K562 (cell line): ENCODE measurements around the gene RPL3. TPM values are rescaled to one million over a fixed set of nuclear protein-coding genes. Genes with fewer than 3 reads are reported as not detected.

Experiments
- ATAC-seq: fragments of 200-7000 bp; cut with Tn5 transposase; 3 replicates; pipeline ENCODE4 v1.9.1; 2020; ENCODE audit warnings: moderate library complexity
- BruUV-seq: library from RNA; stranded (reverse); fragments of 400-500 nt; replicated peaks from 2 replicates; lab custom pipeline; 2021; lab: Mats Ljungman, UMichigan
- CTCF ChIA-PET: fragments of 300-600 bp; formaldehyde crosslinking; extraction: SDS; loops from one replicate; lab custom pipeline; 2021; ENCODE audit warnings: low intra/inter-chr PET ratio; lab: Yijun Ruan, JAX
- POLR2A ChIA-PET: fragments of 300-600, 350-650 bp; sonication (Branson Sonifier 250); formaldehyde crosslinking; extraction: SDS; loops from one replicate; lab custom pipeline; 2021; ENCODE audit warnings: antibody characterized with exemption, inconsistent platforms; lab: Yijun Ruan, JAX
- DNase-seq, 4 experiments: peaks; one replicate each; pipeline versions ENCODE4 v3.0.0 to v3.0.0-alpha.2; 2011 to 2018; ENCODE audit warnings: low spot score in 3 of 4, mixed read lengths in 3 of 4; ENCODE audit errors: extremely low read depth in 1 of 4
- FAIRE-seq: peaks from 2 replicates; lab custom pipeline; 2011; peaks lifted over from hg19 to GRCh38; lab: Jason Lieb, UNC
- H2AFZ ChIP-seq: 2 replicates; pipeline ENCODE4 v1.6.0; 2011; ENCODE audit warnings: low read depth, low read length, control low read depth, inconsistent platforms
- H3K27ac ChIP-seq: fragments of 200-600 bp; 3 replicates; pipeline ENCODE4 v1.8.0; 2011; ENCODE audit warnings: low read depth, mild to moderate bottlenecking, control low read depth, inconsistent platforms, low read length, moderate library complexity, mixed read lengths; ENCODE audit errors: extremely low read depth
- H3K27me3 ChIP-seq, 2 experiments: fragments of 300-600 bp in 1 of 2; 2 replicates in 1 of 2; 3 replicates in 1 of 2; pipeline versions ENCODE4 v1.6.0 to v1.8.0; 2011; ENCODE audit warnings: inconsistent platforms in 2 of 2, low read length in 2 of 2, mild to moderate bottlenecking in 1 of 2, mixed read lengths in 1 of 2, moderate library complexity in 1 of 2; ENCODE audit not compliant: control insufficient read depth in 2 of 2, insufficient read depth in 2 of 2
- H3K36me3 ChIP-seq: fragments of 300-600 bp; 3 replicates; pipeline ENCODE4 v1.8.0; 2011; ENCODE audit warnings: mild to moderate bottlenecking, low read length, inconsistent platforms; ENCODE audit not compliant: control insufficient read depth, insufficient read depth
- H3K4me1 ChIP-seq, 2 experiments: fragments of 200-600 bp in 1 of 2; replicated peaks in 1 of 2; 2 replicates in 1 of 2; 3 replicates in 1 of 2; pipeline versions ENCODE4 v1.5.1 to v1.8.0; 2011; ENCODE audit warnings: inconsistent platforms in 2 of 2, low read length in 2 of 2, mild to moderate bottlenecking in 1 of 2, mixed read lengths in 1 of 2, moderate library complexity in 1 of 2; ENCODE audit not compliant: control insufficient read depth in 2 of 2, insufficient read depth in 2 of 2
- H3K4me2 ChIP-seq: 2 replicates; pipeline ENCODE4 v1.6.1; 2011; ENCODE audit warnings: low read length, control low read depth, inconsistent platforms, mixed read lengths; ENCODE audit not compliant: insufficient read depth
- H3K4me3 ChIP-seq: fragments of 200-600 bp; sonication (generic), shearing (Covaris generic); 2 replicates; pipeline ENCODE4 v1.5.1; 2016; ENCODE audit warnings: control low read depth, inconsistent platforms
- H3K79me2 ChIP-seq: fragments of 200-600 bp; 3 replicates; pipeline ENCODE4 v1.8.0; 2011; ENCODE audit warnings: low read length, inconsistent platforms; ENCODE audit not compliant: control insufficient read depth, insufficient read depth
- H3K9ac ChIP-seq, 2 experiments: 2 replicates each; pipeline versions ENCODE4 v1.6.0 to v1.6.1; 2011; ENCODE audit warnings: low read depth in 2 of 2, low read length in 2 of 2, control low read depth in 1 of 2, inconsistent platforms in 1 of 2, mild to moderate bottlenecking in 1 of 2, mixed read lengths in 1 of 2; ENCODE audit not compliant: insufficient read depth in 1 of 2
- H3K9me1 ChIP-seq: one replicate; pipeline ENCODE4 v1.6.0; 2011; ENCODE audit warnings: inconsistent platforms, mild to moderate bottlenecking, low read length, moderate library complexity; ENCODE audit not compliant: control insufficient read depth, insufficient read depth
- H3K9me3 ChIP-seq: replicated peaks from 2 replicates; pipeline ENCODE4 v1.5.1; 2011; ENCODE audit warnings: low read depth, low read length, inconsistent platforms; ENCODE audit not compliant: control insufficient read depth, insufficient read depth
- H4K20me1 ChIP-seq: replicated peaks from 2 replicates; pipeline ENCODE4 v1.6.1; 2011; ENCODE audit warnings: low read length, inconsistent platforms, mixed read lengths; ENCODE audit not compliant: control insufficient read depth, insufficient read depth
- CHD2 ChIP-seq: IDR thresholded peaks from 2 replicates; pipeline ENCODE4 v1.6.1; 2011; ENCODE audit warnings: low read depth, low read length
- NCOA1 ChIP-seq: fragments of 450-650 bp; IDR thresholded peaks from 2 replicates; pipeline ENCODE4 v1.6.1; 2016; ENCODE audit warnings: low read depth
- PREB ChIP-seq: sonication (generic); formaldehyde crosslinking; IDR thresholded peaks from 2 replicates; pipeline ENCODE4 v1.8.1; 2023; ENCODE audit warnings: mild to moderate bottlenecking, missing genetic modification reagents
- PRPF4 ChIP-seq: fragments of 200-400 bp; formaldehyde crosslinking; IDR thresholded peaks from one replicate; pipeline ENCODE4 v1.6.1; 2017; ENCODE audit warnings: low read length, low read depth, mild to moderate bottlenecking; ENCODE audit not compliant: insufficient read depth, poor library complexity, severe bottlenecking
- THRB ChIP-seq: fragments of 450-650 bp; formaldehyde crosslinking; conservative IDR thresholded peaks from 2 replicates; pipeline ENCODE4 v1.4.0; 2022; ENCODE audit warnings: mild to moderate bottlenecking, missing genetic modification characterization
- TOE1 ChIP-seq, 2 experiments: fragments of 450-650 bp in 1 of 2; sonication (generic) in 1 of 2; formaldehyde crosslinking in 1 of 2; IDR thresholded peaks; 2 replicates each; pipeline versions ENCODE4 v1.7.1 to v1.8.0; 2016 to 2022; ENCODE audit warnings: borderline replicate concordance in 2 of 2, mild to moderate bottlenecking in 2 of 2, antibody characterized with exemption in 1 of 2, inconsistent platforms in 1 of 2, low read depth in 1 of 2, missing genetic modification reagents in 1 of 2, moderate library complexity in 1 of 2
- ZNF282 ChIP-seq: sonication (generic); formaldehyde crosslinking; IDR thresholded peaks from 2 replicates; pipeline ENCODE4 v1.8.1; 2023; ENCODE audit warnings: missing genetic modification reagents
- ZNF384 ChIP-seq: IDR thresholded peaks from 2 replicates; pipeline ENCODE4 v1.6.1; 2012; ENCODE audit warnings: low read depth, low read length, improper control_type of control experiment
- ZNF76 ChIP-seq: fragments of 250-450 bp; sonication (Bioruptor Pico); IDR thresholded peaks from 2 replicates; pipeline ENCODE4 v1.4.0; 2020; ENCODE audit warnings: mild to moderate bottlenecking, moderate library complexity, borderline replicate concordance
- WGBS: fragments of 100-300 bp; shearing (Covaris generic); methylation state at CpG from one replicate; pipeline ENCODE4 v1.1.6; 2016; ENCODE audit warnings: low coverage, mixed read lengths; ENCODE audit not compliant: insufficient coverage; ENCODE audit errors: missing lambda C conversion rate; 5-methylcytosine and 5-hydroxymethylcytosine counted together
- in situ Hi-C: fragments of 300-500 bp; cut with MboI; formaldehyde crosslinking; loops from 4 replicates; pipeline ENCODE4 v1.15.0; 2018; ENCODE audit warnings: inconsistent platforms, mixed read lengths
- intact Hi-C: fragments of 100-400 bp; cut with micrococcal nuclease; formaldehyde crosslinking; loops from 2 replicates; pipeline ENCODE4 v1.14.2; 2022
- polyA plus RNA-seq, 8 experiments: library from polyadenylated mRNA; depleted of rRNA in 4 of 8; stranded (reverse) in 5 of 8; unstranded in 3 of 8; fragments of >200 nt; fragmentation: Nextera tagmentation in 2 of 8; fragmentation: Illumina TruSeq in 1 of 8; extraction: Ambion mirVana in 2 of 8; extraction: Trizol in 1 of 8; gene quantifications; 2 replicates each; pipeline versions ENCODE4 v1.2.1 to v1.2.3, GENCODE V29; 2011 to 2014; ENCODE audit warnings: inconsistent platforms in 1 of 8, missing spikeins in 1 of 8
- total RNA-seq, 7 experiments: library from RNA; depleted of rRNA in 6 of 7; stranded (reverse); fragments of >200 nt in 6 of 7; fragmentation: Illumina TruSeq in 2 of 7; extraction: Trizol in 2 of 7; gene quantifications; 2 replicates each; pipeline versions ENCODE4 v1.2.1 to v1.2.3, GENCODE V29; 2011 to 2021; ENCODE audit warnings: low replicate concordance in 1 of 7
- TF ChIP-seq, protein P1 (sequence below), 2 experiments: fragments of 450-650 bp in 1 of 2; sonication (generic) in 1 of 2; formaldehyde crosslinking in 1 of 2; IDR thresholded peaks; 2 replicates each; pipeline versions ENCODE4 v1.7.1 to v1.9.0; 2016 to 2022; ENCODE audit warnings: inconsistent platforms in 1 of 2, mild to moderate bottlenecking in 1 of 2, missing genetic modification reagents in 1 of 2

RPL3 gene
- total and polyA plus RNA-seq, 9 of the 15 experiments (the other 6 are each of a cell fraction or from before 2014, with no cell fraction given) = 1,624 to 4,066 (median 2,565) TPM

- peaks cover 12% of the 10 kb centered on the region for H3K9me3 ChIP-seq
- no peak for ATAC-seq
- H4K20me1 ChIP-seq = no peaks in the 10 kb centered on the region
- 0 out of 4 replicates have a peak overlapping the region, but pooled peaks of 1 of the 2 experiments have one; percentile 35 for H3K9ac ChIP-seq
- in situ Hi-C loops (no loop called here), intact Hi-C loops (no loop called here)
- DNase-seq = no peak
- no peaks in the 10 kb centered on the region for H3K27me3 ChIP-seq
- no peaks in the 10 kb centered on the region for H3K9me1 ChIP-seq
- no peaks in the 10 kb centered on the region for H3K79me2 ChIP-seq
- no TSS peak for BruUV-seq
- H3K4me3 ChIP-seq = no peak overlapping the region
- no peak overlapping the region for H2AFZ ChIP-seq
- H3K4me2 ChIP-seq = no peak overlapping the region
- WGBS = 93% methylated on average over 6 of the region's 7 CpGs
- FAIRE-seq = no peak
- no peaks in the 10 kb centered on the region; the same call in 2 of the 3 replicates for H3K36me3 ChIP-seq
- ChIA-PET CTCF (no interaction called here), POLR2A (interaction anchor here (1.1 kb wide), 1 partner anchor 37 kb away, joined by 3 read pairs; no protein-coding TSS in a partner anchor)
- peaks cover 27 to 45% of the 10 kb centered on the region in 2 experiments for H3K4me1 ChIP-seq
- no peak overlapping the region for H3K27ac ChIP-seq
- TF ChIP-seq CHD2 (no peak), ZNF76 (CRISPR knock-in tag) (no peak), ZNF384 (no peak), TOE1 (IDR thresholded peaks at IDR 0.05; ENCODE audit: borderline replicate concordance) (no peak), TOE1 (CRISPR knock-in tag; IDR thresholded peaks at IDR 0.05; ENCODE audit: borderline replicate concordance, low read depth) (no peak), ZNF282 (CRISPR knock-in tag) (no peak), PREB (no peak), THRB (CRISPR knock-in tag) (no peak), PRPF4 (no peak), NCOA1 (no peak)
- TF ChIP-seq, protein P1, sequence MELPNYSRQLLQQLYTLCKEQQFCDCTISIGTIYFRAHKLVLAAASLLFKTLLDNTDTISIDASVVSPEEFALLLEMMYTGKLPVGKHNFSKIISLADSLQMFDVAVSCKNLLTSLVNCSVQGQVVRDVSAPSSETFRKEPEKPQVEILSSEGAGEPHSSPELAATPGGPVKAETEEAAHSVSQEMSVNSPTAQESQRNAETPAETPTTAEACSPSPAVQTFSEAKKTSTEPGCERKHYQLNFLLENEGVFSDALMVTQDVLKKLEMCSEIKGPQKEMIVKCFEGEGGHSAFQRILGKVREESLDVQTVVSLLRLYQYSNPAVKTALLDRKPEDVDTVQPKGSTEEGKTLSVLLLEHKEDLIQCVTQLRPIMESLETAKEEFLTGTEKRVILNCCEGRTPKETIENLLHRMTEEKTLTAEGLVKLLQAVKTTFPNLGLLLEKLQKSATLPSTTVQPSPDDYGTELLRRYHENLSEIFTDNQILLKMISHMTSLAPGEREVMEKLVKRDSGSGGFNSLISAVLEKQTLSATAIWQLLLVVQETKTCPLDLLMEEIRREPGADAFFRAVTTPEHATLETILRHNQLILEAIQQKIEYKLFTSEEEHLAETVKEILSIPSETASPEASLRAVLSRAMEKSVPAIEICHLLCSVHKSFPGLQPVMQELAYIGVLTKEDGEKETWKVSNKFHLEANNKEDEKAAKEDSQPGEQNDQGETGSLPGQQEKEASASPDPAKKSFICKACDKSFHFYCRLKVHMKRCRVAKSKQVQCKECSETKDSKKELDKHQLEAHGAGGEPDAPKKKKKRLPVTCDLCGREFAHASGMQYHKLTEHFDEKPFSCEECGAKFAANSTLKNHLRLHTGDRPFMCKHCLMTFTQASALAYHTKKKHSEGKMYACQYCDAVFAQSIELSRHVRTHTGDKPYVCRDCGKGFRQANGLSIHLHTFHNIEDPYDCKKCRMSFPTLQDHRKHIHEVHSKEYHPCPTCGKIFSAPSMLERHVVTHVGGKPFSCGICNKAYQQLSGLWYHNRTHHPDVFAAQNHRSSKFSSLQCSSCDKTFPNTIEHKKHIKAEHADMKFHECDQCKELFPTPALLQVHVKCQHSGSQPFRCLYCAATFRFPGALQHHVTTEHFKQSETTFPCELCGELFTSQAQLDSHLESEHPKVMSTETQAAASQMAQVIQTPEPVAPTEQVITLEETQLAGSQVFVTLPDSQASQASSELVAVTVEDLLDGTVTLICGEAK (IDR thresholded peaks at IDR 0.05) = no peak
- TF ChIP-seq, protein P1 (CRISPR knock-in tag; IDR thresholded peaks at IDR 0.05) = no peak
These were observed 39.2 kb downstream of the RPL3 start for GRCh38 chr22:39280250-39280649.
